GM18868 (cell line): ENCODE data around the gene RDX.
"Not testable (repeated sequence)": the region's sequence is repeated elsewhere in the genome, so short reads cannot be mapped to it uniquely, and the experiment has no call there.

Experiments
- ATAC-seq: cut with Tn5 transposase; IDR thresholded peaks from one replicate; pipeline ENCODE4 v1.9.1; 2021; ENCODE audit warnings: mild to moderate bottlenecking, moderate library complexity; ENCODE audit not compliant: unreplicated experiment

RDX gene

GRCh38 chr11:110280595-110280994, 15.8 kb downstream of the RDX start:
- not testable (repeated sequence) for ATAC-seq

GRCh38 chr11:110279881-110280280, 16.5 kb downstream of the RDX start:
- no peak for ATAC-seq

- no peak for ATAC-seq
Observed at GRCh38 chr11:110272919-110273318, 23.5 kb downstream of the RDX start.

- no peak for ATAC-seq
Observed at GRCh38 chr11:110269996-110270395, 26.4 kb downstream of the RDX start.

- no peak for ATAC-seq
Observed at GRCh38 chr11:110268441-110268840, 28.0 kb downstream of the RDX start.

- ATAC-seq: no peak
Observed at GRCh38 chr11:110262072-110262403, 34.4 kb downstream of the RDX start.

- ATAC-seq: no peak
Observed at GRCh38 chr11:110261195-110262071, 35.0 kb downstream of the RDX start.

GRCh38 chr11:110253525-110253924, 42.9 kb downstream of the RDX start:
- ATAC-seq: no peak

GRCh38 chr11:110251836-110252235, 44.6 kb downstream of the RDX start:
- ATAC-seq: no peak

- no peak for ATAC-seq
Observed at GRCh38 chr11:110250168-110250567, 46.2 kb downstream of the RDX start.

GRCh38 chr11:110249766-110250165, 46.6 kb downstream of the RDX start:
- ATAC-seq: no peak

- ATAC-seq: no peak
Observed at GRCh38 chr11:110249066-110249465, 47.3 kb downstream of the RDX start.

GRCh38 chr11:110243791-110244190, 52.6 kb downstream of the RDX start:
- ATAC-seq: no peak

- ATAC-seq: no peak
Observed at GRCh38 chr11:110242746-110243145, 53.7 kb downstream of the RDX start.

- ATAC-seq: no peak
Observed at GRCh38 chr11:110242188-110242587, 54.2 kb downstream of the RDX start.

GRCh38 chr11:110235966-110236365, 60.4 kb downstream of the RDX start:
- ATAC-seq: no peak

- ATAC-seq: no peak
Observed at GRCh38 chr11:110230377-110230776, 66.0 kb downstream of the RDX start.

- no peak for ATAC-seq
Observed at GRCh38 chr11:110219006-110219785, 77.2 kb downstream of the RDX start.

GRCh38 chr11:110217936-110218335, 78.5 kb downstream of the RDX start:
- no peak for ATAC-seq

- ATAC-seq: no peak
Observed at GRCh38 chr11:110217223-110217877, 79.1 kb downstream of the RDX start.

GRCh38 chr11:110209313-110209694, 87.1 kb downstream of the RDX start:
- not testable (repeated sequence) for ATAC-seq
